ENCODE results near the gene FGGY.
"Not testable (repeated sequence)": the region's sequence is repeated elsewhere in the genome, so short reads cannot be mapped to it uniquely, and the experiment has no call there.

The FGGY gene

GRCh38 chr1:59522925-59523505 lies 226.1 kb downstream of the FGGY start:
- no peak for DNase-seq

- DNase-seq: no peak
Measured at GRCh38 chr1:59523745-59524450, 227.0 kb downstream of the FGGY start.

GRCh38 chr1:59526240-59526639 lies 229.3 kb downstream of the FGGY start:
- DNase-seq: no peak

- no peak for DNase-seq
Measured at GRCh38 chr1:59528471-59528870, 231.6 kb downstream of the FGGY start.

- no peak for DNase-seq
Measured at GRCh38 chr1:59528900-59529299, 232.0 kb downstream of the FGGY start.

GRCh38 chr1:59530119-59530518 lies 233.2 kb downstream of the FGGY start:
- DNase-seq: no peak

- DNase-seq: no peak
Measured at GRCh38 chr1:59532102-59532501, 235.2 kb downstream of the FGGY start.

GRCh38 chr1:59538476-59538875 lies 241.6 kb downstream of the FGGY start:
- DNase-seq: not testable (repeated sequence)

- DNase-seq: no peak
Measured at GRCh38 chr1:59539961-59540681, 243.2 kb downstream of the FGGY start.

GRCh38 chr1:59541161-59541560 lies 244.3 kb downstream of the FGGY start:
- no peak for DNase-seq

GRCh38 chr1:59541891-59542290 lies 245.0 kb downstream of the FGGY start:
- no peak for DNase-seq

- no peak for DNase-seq
Measured at GRCh38 chr1:59543211-59543668, 246.3 kb downstream of the FGGY start.

- DNase-seq: no peak
Measured at GRCh38 chr1:59544615-59545293, 247.9 kb downstream of the FGGY start.

- no peak for DNase-seq
Measured at GRCh38 chr1:59545830-59546229, 248.9 kb downstream of the FGGY start.

GRCh38 chr1:59549066-59549837 lies 252.4 kb downstream of the FGGY start:
- no peak for DNase-seq

GRCh38 chr1:59549903-59550302 lies 253.0 kb downstream of the FGGY start:
- DNase-seq: no peak

GRCh38 chr1:59552007-59552406 lies 255.1 kb downstream of the FGGY start:
- no peak for DNase-seq

GRCh38 chr1:59553371-59553770 lies 256.5 kb downstream of the FGGY start:
- DNase-seq: no peak

- no peak for DNase-seq
Measured at GRCh38 chr1:59554011-59554663, 257.2 kb downstream of the FGGY start.

GRCh38 chr1:59554752-59555151 lies 257.9 kb downstream of the FGGY start:
- no peak for DNase-seq

GRCh38 chr1:59556398-59556797 lies 259.5 kb downstream of the FGGY start:
- DNase-seq: no peak
